Stimulated activated CD4-positive, alpha-beta T cell treated with anti-CD3 and anti-CD28 coated beads, Interleukin-1b, Interleukin-23, amount 100 ng/mL, for 24 hours (primary cell): Measurements from ENCODE around the gene NHSL2.
A peak's percentile ranks its signal among the peaks of the same experiment; 100 is the strongest.
"Not testable (repeated sequence)": the region's sequence is repeated elsewhere in the genome, so short reads cannot be mapped to it uniquely, and the experiment has no call there.

Experiments used
- DNase-seq, 4 experiments: peaks; one replicate each; pipeline ENCODE4 v3.0.0-alpha.2; 2020; ENCODE audit warnings: low read depth in 4 of 4, low spot score in 1 of 4

Gene NHSL2

GRCh38 chrX:71910643-71910985 is at the start of gene NHSL2:
TSS of gene NHSL2 (plus strand) at chrX:71910845.
- peak in 1 of 4 experiments; percentile 17 for DNase-seq

GRCh38 chrX:71867680-71868079 is 43.0 kb upstream of the NHSL2 start:
- DNase-seq, result no peak

DNA sequence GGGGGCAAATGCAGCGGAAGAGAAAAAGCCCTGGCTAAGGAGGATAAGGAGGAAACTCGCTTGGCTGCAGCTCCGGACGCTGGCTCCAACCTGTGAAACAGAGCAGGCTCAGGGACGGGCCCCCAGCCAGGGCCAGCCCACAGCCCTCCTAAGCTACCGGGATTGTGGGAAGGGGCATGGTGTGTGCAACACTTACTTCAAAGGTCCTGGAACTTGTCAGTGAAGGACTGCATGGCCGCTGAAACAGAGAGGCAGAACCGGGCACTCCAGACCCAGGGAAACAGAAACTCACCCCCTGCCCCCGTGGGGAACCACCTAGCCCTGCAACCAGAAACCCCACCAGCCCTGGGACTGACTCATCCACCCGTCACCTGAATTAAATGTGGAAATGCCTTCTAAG is 41.1 kb upstream of the NHSL2 start:
- not testable (repeated sequence) for DNase-seq

DNA sequence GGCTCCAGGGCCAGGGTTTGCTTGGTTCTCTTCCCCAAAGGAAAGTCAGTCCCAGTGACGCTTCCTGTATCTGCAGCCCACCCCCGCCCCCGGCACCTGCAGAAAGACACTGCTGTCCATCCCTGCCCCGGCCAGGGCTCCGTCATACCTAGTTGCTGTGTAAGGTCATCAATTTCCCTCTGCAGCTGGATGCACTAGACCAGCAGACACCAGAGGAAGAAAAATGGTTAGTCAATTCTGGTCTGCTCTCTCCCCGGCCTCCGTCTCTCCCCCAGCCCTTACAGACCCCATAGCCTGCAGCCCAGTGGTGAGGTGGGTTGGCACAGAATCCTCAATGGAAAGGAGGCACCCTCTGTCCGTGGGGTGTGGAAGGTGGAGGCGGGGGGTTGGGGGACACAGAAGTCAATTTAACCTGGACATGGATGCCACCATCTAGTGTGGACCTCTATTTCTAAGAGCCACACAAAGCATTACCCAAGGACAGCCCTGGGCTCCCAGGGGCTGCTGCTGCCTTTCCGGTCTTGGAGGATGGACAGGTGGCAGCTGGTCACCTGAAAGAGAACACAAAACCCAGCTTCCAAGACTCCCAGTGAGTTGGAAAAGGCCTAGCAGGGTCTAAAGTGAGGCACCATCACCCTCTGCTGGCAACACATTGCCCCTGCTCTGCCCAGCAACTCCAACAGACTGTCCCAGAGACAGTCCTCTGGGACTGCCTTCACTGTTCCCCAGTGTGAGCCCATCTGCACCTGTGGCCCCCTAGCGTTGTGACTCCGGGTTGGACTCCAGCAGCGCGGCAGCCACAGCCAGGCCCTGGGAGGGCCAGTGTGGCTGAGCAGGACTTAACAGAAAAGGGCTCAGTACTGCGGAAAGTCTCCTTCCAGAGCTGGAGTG is 40.2 kb upstream of the NHSL2 start:
- DNase-seq, result no peak

DNA sequence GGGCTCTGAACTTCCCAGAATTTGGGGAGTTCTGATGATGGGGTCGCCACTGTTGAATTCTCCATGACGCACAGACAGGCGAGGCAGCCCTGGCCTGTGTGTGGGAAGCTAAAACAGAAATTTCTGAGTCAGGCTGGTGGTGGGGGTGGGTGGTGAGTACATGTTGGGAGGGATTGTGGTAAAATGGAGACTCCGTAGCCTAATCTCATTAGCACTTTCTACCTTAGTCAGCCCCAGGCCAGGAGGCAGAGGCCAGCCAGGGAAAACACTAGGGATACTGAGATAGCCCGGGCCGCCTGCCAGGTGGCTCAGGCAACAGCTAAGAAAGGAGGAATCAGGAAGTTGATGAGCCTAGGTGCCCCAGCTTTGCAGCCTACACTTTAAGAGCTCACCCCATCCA is 39.3 kb upstream of the NHSL2 start:
- peak in 1 of 4 experiments; percentile 21 for DNase-seq

- no peak for DNase-seq
Observed at GRCh38 chrX:71872542-71873458, 37.8 kb upstream of the NHSL2 start.

DNA sequence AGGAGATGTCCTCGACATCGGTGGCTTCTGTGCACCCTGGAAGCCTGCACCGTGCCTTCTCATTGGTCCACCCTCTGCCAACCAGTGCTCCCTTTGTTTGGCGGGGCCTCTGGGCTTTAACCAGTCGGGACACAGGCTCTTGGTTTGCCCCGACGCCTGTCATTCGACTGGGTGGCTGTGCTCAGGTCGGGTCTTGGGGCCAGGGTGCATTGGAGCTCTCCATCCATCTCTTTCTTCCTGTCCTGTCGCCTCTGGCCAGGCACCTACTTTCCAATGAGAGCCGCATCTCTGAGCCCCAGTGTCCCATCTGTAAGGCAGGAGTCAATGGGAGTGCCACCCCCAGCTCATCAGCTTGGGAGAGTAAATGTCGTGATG is 37.2 kb upstream of the NHSL2 start:
- no peak for DNase-seq

- DNase-seq, result not testable (repeated sequence)
Observed at GRCh38 chrX:71876841-71877240, 33.8 kb upstream of the NHSL2 start.

GRCh38 chrX:71885099-71885498 is 25.5 kb upstream of the NHSL2 start:
- DNase-seq, result no peak

DNA sequence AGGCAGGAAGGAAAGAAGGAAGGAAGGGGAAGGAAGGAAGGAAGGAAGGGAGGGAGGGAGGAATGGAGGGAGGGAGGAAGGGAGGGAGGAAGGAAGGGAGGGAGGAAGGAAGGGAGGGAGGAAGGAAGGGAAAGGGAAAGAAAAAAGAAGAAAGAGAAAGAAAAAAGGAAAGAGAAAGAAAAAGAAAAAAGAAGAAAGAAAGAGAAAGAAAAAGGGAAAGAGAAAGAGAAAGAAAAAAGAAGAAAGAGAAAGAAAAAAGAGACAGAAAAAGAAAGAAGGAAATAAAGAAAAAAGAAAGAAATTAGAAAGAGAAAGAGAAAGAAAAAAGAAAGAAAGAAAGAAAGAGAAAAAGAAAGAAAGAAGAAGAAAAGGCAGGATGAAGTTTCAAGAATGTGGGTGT is 15.0 kb upstream of the NHSL2 start:
- DNase-seq, result no peak

GRCh38 chrX:71906144-71906543 is 4.5 kb upstream of the NHSL2 start:
- no peak for DNase-seq

- no peak for DNase-seq
Observed at GRCh38 chrX:71908387-71908786, 2.3 kb upstream of the NHSL2 start.

- no peak for DNase-seq
Observed at GRCh38 chrX:71909956-71910355, 689 bp upstream of the NHSL2 start.

DNA sequence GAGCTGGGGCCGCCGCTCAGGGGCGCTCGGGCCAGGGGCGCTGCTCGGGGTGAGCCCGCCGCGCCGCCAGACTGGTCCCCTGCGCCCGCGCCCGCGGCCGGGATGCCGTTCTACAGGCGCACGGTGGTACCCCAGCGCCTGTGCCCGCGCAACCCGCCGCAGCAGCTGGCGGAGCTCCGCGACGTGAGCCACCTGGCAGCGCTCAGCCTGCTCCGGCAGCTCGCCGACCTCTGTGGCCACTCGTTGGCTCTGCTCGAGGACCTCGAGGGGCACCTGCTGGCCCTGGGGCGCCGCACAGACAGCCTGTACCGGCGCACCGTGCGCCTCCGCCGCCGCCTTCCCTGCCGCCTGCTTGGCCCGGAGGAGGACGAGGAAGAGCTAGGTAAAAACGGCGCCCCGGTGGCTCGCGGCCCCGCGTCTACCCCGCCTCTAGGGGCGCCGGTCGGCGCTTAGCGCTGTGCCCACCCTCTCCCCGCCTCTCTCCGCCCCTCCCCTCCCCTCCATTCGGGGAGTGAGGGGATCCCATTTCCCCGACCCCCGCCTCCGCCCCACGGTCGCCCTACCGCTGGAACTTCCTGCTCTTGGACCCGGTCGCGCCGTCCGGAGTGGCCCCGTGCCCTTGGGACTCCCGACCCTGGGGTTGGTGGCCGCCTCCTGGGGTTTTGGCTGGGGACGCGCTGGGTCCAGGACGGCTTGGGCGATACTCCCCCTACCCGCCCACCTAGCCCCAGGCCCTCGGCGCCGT is 513 bp downstream of the NHSL2 start:
- DNase-seq, result peak in 1 of 4 experiments; percentile 15

- DNase-seq, result no peak
Observed at GRCh38 chrX:71911731-71912050, 1.0 kb downstream of the NHSL2 start.

DNA sequence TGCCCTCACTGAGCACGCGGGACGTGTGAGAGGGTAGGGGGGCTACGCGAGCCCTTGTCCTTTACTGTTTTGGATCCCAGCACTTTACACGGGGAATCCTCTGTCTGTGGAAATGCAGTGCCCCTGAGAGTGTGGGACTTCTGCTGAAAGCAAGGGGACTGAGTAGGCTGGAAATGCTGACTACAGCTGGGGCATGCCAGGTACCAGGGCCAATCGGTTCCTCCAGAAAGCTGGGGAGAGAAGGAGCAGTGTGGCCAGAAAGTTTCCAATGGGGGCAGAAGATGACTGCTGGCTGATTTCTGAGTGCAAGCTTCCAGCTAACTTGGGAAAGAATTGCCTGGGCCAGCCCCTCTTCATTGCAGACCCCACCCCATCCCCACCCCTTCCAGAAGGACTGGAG is 1.5 kb downstream of the NHSL2 start:
- no peak for DNase-seq

GRCh38 chrX:71913156-71913950 is 2.7 kb downstream of the NHSL2 start:
- no peak for DNase-seq

DNA sequence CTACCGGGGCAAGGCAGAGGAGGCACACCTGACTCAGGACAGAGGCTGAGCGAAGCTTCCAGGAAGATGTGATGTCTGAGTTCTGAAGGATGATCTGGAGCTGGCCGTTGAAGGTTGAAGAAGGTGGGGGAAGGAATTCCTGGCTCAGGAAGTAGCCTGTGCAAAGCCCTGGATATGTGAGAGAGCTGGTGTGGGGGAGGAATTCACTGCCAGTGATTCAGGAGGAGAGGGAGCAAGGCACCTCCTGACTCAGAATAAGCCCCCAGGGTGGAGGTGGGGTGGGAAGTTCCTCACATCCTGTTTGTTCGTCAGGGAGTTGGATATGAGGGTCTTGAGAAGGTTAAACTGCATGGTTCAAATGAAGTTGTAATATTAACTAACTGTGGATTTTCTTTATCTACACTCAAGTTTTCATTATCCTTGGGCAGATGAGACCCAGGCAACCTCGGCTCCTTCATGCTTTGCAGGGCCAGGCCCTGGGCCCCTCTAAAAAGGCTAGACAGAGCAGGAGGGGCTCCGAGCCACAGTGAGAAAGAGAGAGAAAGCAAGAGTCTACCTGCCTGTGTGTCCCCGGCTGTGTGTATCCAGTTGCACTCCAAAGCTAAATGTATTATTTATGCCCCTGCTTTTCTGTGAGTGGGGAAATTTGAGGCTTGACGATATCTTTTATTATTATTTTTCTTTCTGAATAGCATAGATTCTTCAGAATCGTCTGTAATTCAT is 7.1 kb downstream of the NHSL2 start:
- no peak for DNase-seq

GRCh38 chrX:71919431-71919830 is 8.8 kb downstream of the NHSL2 start:
- DNase-seq, result no peak

DNA sequence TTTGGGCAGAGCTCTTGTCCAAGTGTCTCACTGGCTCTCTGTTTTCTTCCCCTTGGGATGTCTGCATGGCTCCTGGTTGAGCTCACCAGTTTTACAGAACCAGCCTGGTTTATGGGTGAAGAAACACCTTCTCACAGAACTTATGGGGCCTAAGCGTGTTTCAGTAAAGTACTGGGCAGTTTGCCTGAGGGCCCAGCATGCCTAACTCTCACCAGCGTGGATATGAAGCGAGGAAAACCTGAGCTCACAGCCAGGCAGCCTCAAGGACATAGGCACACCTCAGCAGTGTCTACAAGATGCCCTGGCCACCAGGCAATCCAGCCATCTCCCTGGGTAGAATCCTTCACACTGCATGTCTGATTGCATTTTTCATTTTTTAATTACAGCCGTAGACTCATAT is 9.2 kb downstream of the NHSL2 start:
- DNase-seq, result no peak
